ENCODE results near the gene HMCN1. TPM values are rescaled to one million over a fixed set of nuclear protein-coding genes. Genes with fewer than 3 reads are reported as not detected.

Gene HMCN1
- polyA plus RNA-seq, 1 experiment = 20.9 TPM

- H3K27me3 ChIP-seq (ENCODE audit: control insufficient read depth, insufficient read depth, low read length) = no peaks in the 10 kb centered on the region
- DNase-seq (ENCODE audit: low read depth, low spot score) = no peak
- no peak overlapping the region for H3K4me3 ChIP-seq (ENCODE audit: low read depth, low read length)
- POLR2A ChIA-PET = no interaction called here
- CTCF ChIA-PET = no interaction called here
- TF ChIP-seq CTCF (IDR thresholded peaks at IDR 0.05; ENCODE audit: low read depth, low read length) = no peak
- H3K9me3 ChIP-seq (ENCODE audit: control insufficient read depth, insufficient read depth, low read length) = no peaks in the 10 kb centered on the region
- no peak overlapping the region for H3K27ac ChIP-seq (ENCODE audit: low read depth, low read length)
Measured at GRCh38 chr1:185807275-185807674, 73.1 kb downstream of the HMCN1 start.

GRCh38 chr1:185808631-185809030, 74.4 kb downstream of the HMCN1 start:
- H3K27ac ChIP-seq (ENCODE audit: low read depth, low read length) = no peak overlapping the region
- no peak overlapping the region for H3K4me3 ChIP-seq (ENCODE audit: low read depth, low read length)
- ChIA-PET POLR2A (no interaction called here), CTCF (no interaction called here)
- no peak for TF ChIP-seq CTCF (IDR thresholded peaks at IDR 0.05; ENCODE audit: low read depth, low read length)
- H3K27me3 ChIP-seq (ENCODE audit: control insufficient read depth, insufficient read depth, low read length) = no peaks in the 10 kb centered on the region
- DNase-seq (ENCODE audit: low read depth, low spot score) = no peak
- no peaks in the 10 kb centered on the region for H3K9me3 ChIP-seq (ENCODE audit: control insufficient read depth, insufficient read depth, low read length)

- TF ChIP-seq CTCF (IDR thresholded peaks at IDR 0.05; ENCODE audit: low read depth, low read length) = no peak
- no peak for DNase-seq (ENCODE audit: low read depth, low spot score)
- H3K9me3 ChIP-seq (ENCODE audit: control insufficient read depth, insufficient read depth, low read length) = no peaks in the 10 kb centered on the region
- CTCF ChIA-PET = interaction anchor here (0.5 to 5.2 kb wide), 7 partner anchors 49 to 401 kb away, joined by 3 to 23 read pairs (median 4); partner anchors contain the start of gene HMCN1
- no peaks in the 10 kb centered on the region for H3K27me3 ChIP-seq (ENCODE audit: control insufficient read depth, insufficient read depth, low read length)
- POLR2A ChIA-PET = no interaction called here
- H3K4me3 ChIP-seq (ENCODE audit: low read depth, low read length) = no peak overlapping the region
- H3K27ac ChIP-seq (ENCODE audit: low read depth, low read length) = no peak overlapping the region
Measured at GRCh38 chr1:185811073-185811709, 77.0 kb downstream of the HMCN1 start.

GRCh38 chr1:185812934-185813333, 78.7 kb downstream of the HMCN1 start:
- ChIA-PET POLR2A (interaction anchor here (1.2 kb wide), 1 partner anchor 157 kb away, joined by 4 read pairs; no protein-coding TSS in a partner anchor), CTCF (interaction anchor here (0.7 to 5.2 kb wide), 20 partner anchors 9 to 402 kb away, joined by 3 to 23 read pairs (median 4); no protein-coding TSS in a partner anchor)
- H3K27ac ChIP-seq (ENCODE audit: low read depth, low read length) = no peak overlapping the region
- TF ChIP-seq CTCF (IDR thresholded peaks at IDR 0.05; ENCODE audit: low read depth, low read length) = no peak
- no peak overlapping the region for H3K4me3 ChIP-seq (ENCODE audit: low read depth, low read length)
- no peaks in the 10 kb centered on the region for H3K9me3 ChIP-seq (ENCODE audit: control insufficient read depth, insufficient read depth, low read length)
- no peak for DNase-seq (ENCODE audit: low read depth, low spot score)
- H3K27me3 ChIP-seq (ENCODE audit: control insufficient read depth, insufficient read depth, low read length) = no peaks in the 10 kb centered on the region

GRCh38 chr1:185813401-185813979, 79.3 kb downstream of the HMCN1 start:
- H3K27ac ChIP-seq (ENCODE audit: low read depth, low read length) = no peak overlapping the region
- no peak for DNase-seq (ENCODE audit: low read depth, low spot score)
- ChIA-PET CTCF (interaction anchor here (0.7 to 5.2 kb wide), 20 partner anchors 8 to 402 kb away, joined by 3 to 23 read pairs (median 4); no protein-coding TSS in a partner anchor), POLR2A (interaction anchor here (1.2 kb wide), 1 partner anchor 156 kb away, joined by 4 read pairs; no protein-coding TSS in a partner anchor)
- no peaks in the 10 kb centered on the region for H3K9me3 ChIP-seq (ENCODE audit: control insufficient read depth, insufficient read depth, low read length)
- TF ChIP-seq CTCF (IDR thresholded peaks at IDR 0.05; ENCODE audit: low read depth, low read length) = peak; percentile 69
- no peak overlapping the region for H3K4me3 ChIP-seq (ENCODE audit: low read depth, low read length)
- no peaks in the 10 kb centered on the region for H3K27me3 ChIP-seq (ENCODE audit: control insufficient read depth, insufficient read depth, low read length)
